Small intestine (tissue), 7 donors: ENCODE measurements around the gene KRTDAP. TPM values are rescaled to one million over a fixed set of nuclear protein-coding genes. Genes with fewer than 3 reads are reported as not detected.

Experiments
- DNase-seq, 2 donors: peaks; one replicate each; pipeline versions ENCODE4 v3.0.0 to v3.0.0-alpha.2; 2013
- FAIRE-seq: peaks from 2 replicates; lab custom pipeline; 2012; peaks lifted over from hg19 to GRCh38; lab: Jason Lieb, UNC
- H3K27ac ChIP-seq, 3 donors: one replicate each; pipeline ENCODE4 v1.5.1; 2013; ENCODE audit warnings: low read length in 2 of 3, mild to moderate bottlenecking in 2 of 3, control low read depth in 1 of 3, inconsistent platforms in 1 of 3, low read depth in 1 of 3, moderate library complexity in 1 of 3
- H3K27me3 ChIP-seq, 3 donors: one replicate each; pipeline ENCODE4 v1.6.1; 2013; ENCODE audit warnings: low read length in 3 of 3, inconsistent platforms in 1 of 3; ENCODE audit not compliant: control insufficient read depth in 3 of 3, insufficient read depth in 3 of 3
- H3K36me3 ChIP-seq, 3 donors: one replicate each; pipeline ENCODE4 v1.6.1; 2013; ENCODE audit warnings: low read length in 3 of 3, inconsistent platforms in 1 of 3, low read depth in 1 of 3, mild to moderate bottlenecking in 1 of 3, moderate library complexity in 1 of 3; ENCODE audit not compliant: control insufficient read depth in 3 of 3, insufficient read depth in 2 of 3
- H3K4me1 ChIP-seq, 3 donors: one replicate each; pipeline ENCODE4 v1.6.1; 2013; ENCODE audit warnings: low read length in 2 of 3, inconsistent platforms in 1 of 3, low read depth in 1 of 3, mild to moderate bottlenecking in 1 of 3, moderate library complexity in 1 of 3; ENCODE audit not compliant: control insufficient read depth in 3 of 3, insufficient read depth in 2 of 3
- H3K4me3 ChIP-seq, 3 donors: one replicate each; pipeline ENCODE4 v1.5.1; 2013; ENCODE audit warnings: low read length in 3 of 3, control low read depth in 1 of 3, inconsistent platforms in 1 of 3, low read depth in 1 of 3, mild to moderate bottlenecking in 1 of 3, moderate library complexity in 1 of 3
- H3K9me3 ChIP-seq, 2 donors: one replicate each; pipeline ENCODE4 v1.6.1; 2013; ENCODE audit warnings: low read depth in 1 of 2, low read length in 1 of 2; ENCODE audit not compliant: control insufficient read depth in 2 of 2, insufficient read depth in 1 of 2
- WGBS, 3 donors: extraction: QIAGEN DNeasy Blood & Tissue Kit; methylation state at CpG; one replicate each; pipeline ENCODE4 v1.1.7; 2013; 5-methylcytosine and 5-hydroxymethylcytosine counted together
- polyA plus RNA-seq, 4 donors: library from polyadenylated mRNA; stranded (reverse) in 3 of 4; unstranded in 1 of 4; fragments of 200-250 nt in 3 of 4; fragments of 120-200 nt in 1 of 4; gene quantifications; one replicate each; pipeline versions ENCODE4 v1.2.1 to v1.2.3, GENCODE V29; 2013
- donor health status: healthy with polysubstance abuse.
- donor health status: control.
- donor health status: control.
- donor health status: Bipolar disorder and iron deficiency.
- donor health status: healthy.

The KRTDAP gene
- polyA plus RNA-seq, 4 donors: 0.37 TPM; not detected in 3

GRCh38 chr19:35449359-35450043 lies 40.8 kb downstream of the KRTDAP start:
- Histone ChIP-seq H3K27me3 (peaks cover 0 to 4% (median 3%) of the 10 kb centered on the region in 3 donors), H3K9me3 (no peaks in the 10 kb centered on the region), H3K27ac (peak overlapping the region in 2 of 3 donors; percentile 50 to 71), H3K4me3 (no peak overlapping the region), H3K4me1 (peaks cover 0 to 24% (median 8%) of the 10 kb centered on the region in 3 donors), H3K36me3 (no peaks in the 10 kb centered on the region)
- WGBS, 3 donors: 28 to 60% (median 40%) methylated on average over 27 of the region's 27 CpGs
- FAIRE-seq: no peak
- DNase-seq: peak; percentile 61 to 65

DNA sequence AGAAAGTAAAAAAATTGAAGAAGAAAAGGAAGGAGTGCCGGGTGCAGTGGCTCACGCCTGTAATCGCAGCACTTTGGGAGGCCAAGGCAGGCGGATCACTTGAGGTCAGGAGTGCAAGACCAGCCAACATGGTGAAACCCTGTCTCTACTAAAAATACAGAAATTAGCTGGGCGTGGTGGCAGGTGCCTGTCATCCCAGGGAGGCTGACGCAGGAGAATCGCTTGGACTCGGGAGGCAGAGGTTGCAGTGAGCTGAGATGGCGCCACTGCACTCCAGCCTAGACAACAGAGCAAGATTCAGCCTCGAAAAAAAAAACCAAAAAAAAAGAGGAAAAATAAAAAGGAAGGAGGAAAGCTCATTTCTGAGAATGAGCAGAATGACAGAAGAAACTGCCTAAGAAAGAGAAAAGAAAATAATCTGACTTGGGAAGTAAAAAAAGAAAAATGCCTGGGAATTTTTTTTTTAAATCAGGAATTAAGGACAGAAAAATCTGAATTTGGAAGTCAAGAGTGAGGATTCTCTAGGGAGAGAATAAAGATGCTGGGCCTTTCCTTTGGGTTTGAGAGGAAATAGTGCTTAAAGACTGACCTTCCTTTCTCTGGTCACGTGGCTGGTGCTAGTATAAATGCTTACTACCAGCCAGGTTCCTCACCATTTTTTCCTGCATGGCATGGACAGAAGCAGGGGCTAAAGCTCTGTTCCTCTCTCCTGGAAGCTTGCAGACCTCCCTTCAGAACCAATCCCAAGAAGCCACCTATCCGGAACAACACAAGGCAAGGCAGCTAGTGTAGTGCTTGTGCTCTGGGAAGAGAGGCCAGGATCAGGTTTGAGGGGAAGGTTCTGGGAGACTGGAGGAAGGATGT lies 42.4 kb downstream of the KRTDAP start, which contains the start of gene FFAR2:
Gene FFAR2 (plus strand): TSS at position 652 of the 864 bp plus-strand sequence. CDS start 1,458 bp downstream, outside the sequence.
- Histone ChIP-seq H3K4me3 (no peak within 1 kb of the TSS), H3K4me1 (peaks cover 0 to 24% (median 8%) of the 10 kb centered on the region in 3 donors), H3K27ac (peak within 1 kb of the TSS in 2 of 3 donors; percentile 50 to 71), H3K36me3 (no peaks in the 10 kb centered on the region), H3K27me3 (peaks cover 0 to 4% (median 3%) of the 10 kb centered on the region in 3 donors), H3K9me3 (no peaks in the 10 kb centered on the region)
- no peak for DNase-seq
- 86 to 87% (median 87%) methylated on average over 12 of the region's 12 CpGs for WGBS, 3 donors
- no peak for FAIRE-seq

- Histone ChIP-seq H3K27me3 (peaks cover 0 to 4% (median 3%) of the 10 kb centered on the region in 3 donors), H3K27ac (peak overlapping the region in 1 of 3 donors; percentile 54), H3K4me1 (peaks cover 0 to 24% (median 8%) of the 10 kb centered on the region in 3 donors), H3K36me3 (no peaks in the 10 kb centered on the region), H3K4me3 (no peak overlapping the region), H3K9me3 (no peaks in the 10 kb centered on the region)
- WGBS, 3 donors: 80 to 89% (median 80%) methylated on average over 21 of the region's 21 CpGs
- DNase-seq (no peak), FAIRE-seq (no peak)
Measured at GRCh38 chr19:35445826-35446593, 44.3 kb downstream of the KRTDAP start.

- no peaks in the 10 kb centered on the region for H3K9me3 ChIP-seq
- no peaks in the 10 kb centered on the region for H3K36me3 ChIP-seq
- FAIRE-seq: no peak
- DNase-seq: no peak
- H3K4me1 ChIP-seq: peaks cover 0 to 28% (median 8%) of the 10 kb centered on the region in 3 donors
- WGBS, 3 donors: 73 to 78% (median 73%) methylated on average over 1 of the region's 1 CpG
- H3K27ac ChIP-seq: no peak overlapping the region
- peaks cover 0 to 3% (median under 1%) of the 10 kb centered on the region in 3 donors for H3K27me3 ChIP-seq
- no peak overlapping the region for H3K4me3 ChIP-seq
Measured at GRCh38 chr19:35444735-35445134, 45.5 kb downstream of the KRTDAP start.

- FAIRE-seq: no peak
- H3K4me1 ChIP-seq: peaks cover 0 to 23% (median 9%) of the 10 kb centered on the region in 3 donors
- H3K36me3 ChIP-seq: no peaks in the 10 kb centered on the region
- H3K4me3 ChIP-seq: no peak overlapping the region
- H3K27ac ChIP-seq: no peak overlapping the region
- no peaks in the 10 kb centered on the region for H3K9me3 ChIP-seq
- DNase-seq: no peak
- H3K27me3 ChIP-seq: no peaks in the 10 kb centered on the region
- 65 to 84% (median 72%) methylated on average over 7 of the region's 7 CpGs for WGBS, 3 donors
Measured at GRCh38 chr19:35442091-35442490, 48.2 kb downstream of the KRTDAP start.

GRCh38 chr19:35439921-35440320 lies 50.3 kb downstream of the KRTDAP start:
- H3K4me1 ChIP-seq: peaks cover 3 to 35% (median 18%) of the 10 kb centered on the region in 3 donors
- H3K27me3 ChIP-seq: no peaks in the 10 kb centered on the region
- no peaks in the 10 kb centered on the region for H3K36me3 ChIP-seq
- 30 to 72% (median 62%) methylated on average over 6 of the region's 6 CpGs for WGBS, 3 donors
- DNase-seq (peak; percentile 69 to 89), FAIRE-seq (no peak)
- H3K27ac ChIP-seq: peak overlapping the region in 1 of 3 donors; percentile 21
- no peaks in the 10 kb centered on the region for H3K9me3 ChIP-seq
- H3K4me3 ChIP-seq: no peak overlapping the region

GRCh38 chr19:35438527-35438926 lies 51.7 kb downstream of the KRTDAP start:
- H3K4me1 ChIP-seq: peaks cover 3 to 35% (median 21%) of the 10 kb centered on the region in 3 donors
- DNase-seq: no peak

More at GRCh38 chr19:35438527-35438926, 51.7 kb downstream of the KRTDAP start:
- H3K27me3 ChIP-seq: no peaks in the 10 kb centered on the region
- no peak overlapping the region for H3K4me3 ChIP-seq
- WGBS, 3 donors: 52 to 68% (median 59%) methylated on average over 5 of the region's 5 CpGs
- no peaks in the 10 kb centered on the region for H3K36me3 ChIP-seq
- no peaks in the 10 kb centered on the region for H3K9me3 ChIP-seq
- H3K27ac ChIP-seq: no peak overlapping the region
- FAIRE-seq: no peak
